K562 (cell line): ENCODE results near the gene MAP3K4. TPM values are rescaled to one million over a fixed set of nuclear protein-coding genes. Genes with fewer than 3 reads are reported as not detected.

ENCODE experiments used
- ATAC-seq: fragments of 200-7000 bp; cut with Tn5 transposase; 3 replicates; pipeline ENCODE4 v1.9.1; 2020; ENCODE audit warnings: moderate library complexity
- BruUV-seq: library from RNA; stranded (reverse); fragments of 400-500 nt; replicated peaks from 2 replicates; lab custom pipeline; 2021; lab: Mats Ljungman, UMichigan
- CTCF ChIA-PET: fragments of 300-600 bp; formaldehyde crosslinking; extraction: SDS; loops from one replicate; lab custom pipeline; 2021; ENCODE audit warnings: low intra/inter-chr PET ratio; lab: Yijun Ruan, JAX
- POLR2A ChIA-PET: fragments of 300-600, 350-650 bp; sonication (Branson Sonifier 250); formaldehyde crosslinking; extraction: SDS; loops from one replicate; lab custom pipeline; 2021; ENCODE audit warnings: antibody characterized with exemption, inconsistent platforms; lab: Yijun Ruan, JAX
- DNase-seq, 4 experiments: peaks; one replicate each; pipeline versions ENCODE4 v3.0.0 to v3.0.0-alpha.2; 2011 to 2018; ENCODE audit warnings: low spot score in 3 of 4, mixed read lengths in 3 of 4; ENCODE audit errors: extremely low read depth in 1 of 4
- FAIRE-seq: peaks from 2 replicates; lab custom pipeline; 2011; peaks lifted over from hg19 to GRCh38; lab: Jason Lieb, UNC
- H2AFZ ChIP-seq: 2 replicates; pipeline ENCODE4 v1.6.0; 2011; ENCODE audit warnings: low read depth, low read length, control low read depth, inconsistent platforms
- H3K27ac ChIP-seq: fragments of 200-600 bp; 3 replicates; pipeline ENCODE4 v1.8.0; 2011; ENCODE audit warnings: low read depth, mild to moderate bottlenecking, control low read depth, inconsistent platforms, low read length, moderate library complexity, mixed read lengths; ENCODE audit errors: extremely low read depth
- H3K27me3 ChIP-seq, 2 experiments: fragments of 300-600 bp in 1 of 2; 2 replicates in 1 of 2; 3 replicates in 1 of 2; pipeline versions ENCODE4 v1.6.0 to v1.8.0; 2011; ENCODE audit warnings: inconsistent platforms in 2 of 2, low read length in 2 of 2, mild to moderate bottlenecking in 1 of 2, mixed read lengths in 1 of 2, moderate library complexity in 1 of 2; ENCODE audit not compliant: control insufficient read depth in 2 of 2, insufficient read depth in 2 of 2
- H3K36me3 ChIP-seq: fragments of 300-600 bp; 3 replicates; pipeline ENCODE4 v1.8.0; 2011; ENCODE audit warnings: mild to moderate bottlenecking, low read length, inconsistent platforms; ENCODE audit not compliant: control insufficient read depth, insufficient read depth
- H3K4me1 ChIP-seq, 2 experiments: fragments of 200-600 bp in 1 of 2; replicated peaks in 1 of 2; 2 replicates in 1 of 2; 3 replicates in 1 of 2; pipeline versions ENCODE4 v1.5.1 to v1.8.0; 2011; ENCODE audit warnings: inconsistent platforms in 2 of 2, low read length in 2 of 2, mild to moderate bottlenecking in 1 of 2, mixed read lengths in 1 of 2, moderate library complexity in 1 of 2; ENCODE audit not compliant: control insufficient read depth in 2 of 2, insufficient read depth in 2 of 2
- H3K4me2 ChIP-seq: 2 replicates; pipeline ENCODE4 v1.6.1; 2011; ENCODE audit warnings: low read length, control low read depth, inconsistent platforms, mixed read lengths; ENCODE audit not compliant: insufficient read depth
- H3K4me3 ChIP-seq: fragments of 200-600 bp; sonication (generic), shearing (Covaris generic); 2 replicates; pipeline ENCODE4 v1.5.1; 2016; ENCODE audit warnings: control low read depth, inconsistent platforms
- H3K79me2 ChIP-seq: fragments of 200-600 bp; 3 replicates; pipeline ENCODE4 v1.8.0; 2011; ENCODE audit warnings: low read length, inconsistent platforms; ENCODE audit not compliant: control insufficient read depth, insufficient read depth
- H3K9ac ChIP-seq, 2 experiments: 2 replicates each; pipeline versions ENCODE4 v1.6.0 to v1.6.1; 2011; ENCODE audit warnings: low read depth in 2 of 2, low read length in 2 of 2, control low read depth in 1 of 2, inconsistent platforms in 1 of 2, mild to moderate bottlenecking in 1 of 2, mixed read lengths in 1 of 2; ENCODE audit not compliant: insufficient read depth in 1 of 2
- H3K9me1 ChIP-seq: one replicate; pipeline ENCODE4 v1.6.0; 2011; ENCODE audit warnings: inconsistent platforms, mild to moderate bottlenecking, low read length, moderate library complexity; ENCODE audit not compliant: control insufficient read depth, insufficient read depth
- H3K9me3 ChIP-seq: replicated peaks from 2 replicates; pipeline ENCODE4 v1.5.1; 2011; ENCODE audit warnings: low read depth, low read length, inconsistent platforms; ENCODE audit not compliant: control insufficient read depth, insufficient read depth
- H4K20me1 ChIP-seq: replicated peaks from 2 replicates; pipeline ENCODE4 v1.6.1; 2011; ENCODE audit warnings: low read length, inconsistent platforms, mixed read lengths; ENCODE audit not compliant: control insufficient read depth, insufficient read depth
- ASH1L ChIP-seq: fragments of 450-650 bp; IDR thresholded peaks from 2 replicates; pipeline ENCODE4 v1.6.1; 2018; ENCODE audit warnings: borderline replicate concordance, mild to moderate bottlenecking, low read depth; ENCODE audit not compliant: partially characterized antibody
- PKNOX1 ChIP-seq: fragments of 450-650 bp; IDR thresholded peaks from 2 replicates; pipeline ENCODE4 v1.6.1; 2016
- ZBTB8A ChIP-seq: fragments of 450-650 bp; IDR thresholded peaks from 2 replicates; pipeline ENCODE4 v1.6.1; 2018; ENCODE audit warnings: mild to moderate bottlenecking, moderate library complexity; ENCODE audit not compliant: partially characterized antibody
- ZC3H8 ChIP-seq: fragments of 450-650 bp; IDR thresholded peaks from 2 replicates; pipeline ENCODE4 v1.6.1; 2017
- ZNF316 ChIP-seq: fragments of 450-650 bp; IDR thresholded peaks from 2 replicates; pipeline ENCODE4 v1.6.1; 2016
- WGBS: fragments of 100-300 bp; shearing (Covaris generic); methylation state at CpG from one replicate; pipeline ENCODE4 v1.1.6; 2016; ENCODE audit warnings: low coverage, mixed read lengths; ENCODE audit not compliant: insufficient coverage; ENCODE audit errors: missing lambda C conversion rate; 5-methylcytosine and 5-hydroxymethylcytosine counted together
- in situ Hi-C: fragments of 300-500 bp; cut with MboI; formaldehyde crosslinking; loops from 4 replicates; pipeline ENCODE4 v1.15.0; 2018; ENCODE audit warnings: inconsistent platforms, mixed read lengths
- intact Hi-C: fragments of 100-400 bp; cut with micrococcal nuclease; formaldehyde crosslinking; loops from 2 replicates; pipeline ENCODE4 v1.14.2; 2022
- polyA plus RNA-seq, 8 experiments: library from polyadenylated mRNA; depleted of rRNA in 4 of 8; stranded (reverse) in 5 of 8; unstranded in 3 of 8; fragments of >200 nt; fragmentation: Nextera tagmentation in 2 of 8; fragmentation: Illumina TruSeq in 1 of 8; extraction: Ambion mirVana in 2 of 8; extraction: Trizol in 1 of 8; gene quantifications; 2 replicates each; pipeline versions ENCODE4 v1.2.1 to v1.2.3, GENCODE V29; 2011 to 2014; ENCODE audit warnings: inconsistent platforms in 1 of 8, missing spikeins in 1 of 8
- total RNA-seq, 7 experiments: library from RNA; depleted of rRNA in 6 of 7; stranded (reverse); fragments of >200 nt in 6 of 7; fragmentation: Illumina TruSeq in 2 of 7; extraction: Trizol in 2 of 7; gene quantifications; 2 replicates each; pipeline versions ENCODE4 v1.2.1 to v1.2.3, GENCODE V29; 2011 to 2021; ENCODE audit warnings: low replicate concordance in 1 of 7
- TF ChIP-seq, protein P1 (sequence below): fragments of 450-650 bp; formaldehyde crosslinking; IDR thresholded peaks from 2 replicates; pipeline ENCODE4 v1.4.0; 2020; ENCODE audit warnings: mild to moderate bottlenecking, moderate library complexity
- TF ChIP-seq, protein P2 (sequence below), 2 experiments: fragments of 450-650 bp in 1 of 2; sonication (generic) in 1 of 2; formaldehyde crosslinking in 1 of 2; IDR thresholded peaks in 1 of 2; conservative IDR thresholded peaks in 1 of 2; 2 replicates each; pipeline versions ENCODE4 v1.6.1 to v1.8.1; 2016 to 2023; ENCODE audit warnings: mild to moderate bottlenecking in 2 of 2, moderate library complexity in 2 of 2, inconsistent platforms in 1 of 2, missing genetic modification reagents in 1 of 2

Gene MAP3K4
- total and polyA plus RNA-seq, 9 of the 15 experiments (the other 6 are each of a cell fraction or from before 2014, with no cell fraction given): 21.0 to 77.2 (median 48.9) TPM

DNA sequence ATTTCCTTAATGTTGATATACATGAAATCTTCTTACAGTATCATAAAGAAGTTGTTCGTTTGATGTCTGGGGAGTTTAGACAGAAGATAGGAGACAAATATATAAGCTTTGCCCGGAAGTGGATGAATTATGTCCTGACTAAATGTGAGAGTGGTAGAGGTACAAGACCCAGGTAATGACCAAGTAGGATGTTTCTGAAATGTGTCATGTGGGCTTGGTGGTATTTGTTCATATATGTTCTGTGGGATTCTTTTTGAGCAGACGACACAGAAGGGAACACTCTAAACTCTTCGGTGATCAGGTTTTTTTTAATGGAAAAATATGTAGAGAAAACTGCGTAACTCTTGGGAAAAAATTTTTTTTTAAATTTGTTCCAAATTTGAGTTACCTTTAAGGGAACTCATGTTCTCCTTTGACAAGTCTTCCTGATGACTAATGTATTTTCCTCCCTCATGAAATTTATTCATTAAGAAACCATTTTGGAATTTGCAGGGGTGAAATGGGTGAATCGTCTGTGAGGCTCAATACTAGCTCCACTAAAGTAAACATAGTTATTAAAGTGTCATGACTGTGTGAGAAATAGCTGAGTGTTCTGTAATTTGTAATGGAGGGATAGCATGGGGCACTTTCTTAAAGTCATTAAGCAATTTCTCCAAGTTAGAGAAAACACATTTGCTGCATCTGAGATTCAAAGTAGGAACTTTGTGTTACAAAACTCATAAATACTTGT, 100.6 kb downstream of the MAP3K4 start:
- TF ChIP-seq ZBTB8A (peak; percentile 32), ZNF316 (peak; percentile 45), ASH1L (no peak)
- no peaks in the 10 kb centered on the region for H3K4me1 ChIP-seq
- H3K9ac ChIP-seq: no peak overlapping the region
- POLR2A ChIA-PET: interaction anchor here (0.6 kb wide), 1 partner anchor 593 kb away, joined by 3 read pairs; no protein-coding TSS in a partner anchor
- no TSS peak for BruUV-seq
- intact Hi-C loops: loop anchor here (10.0 kb wide), 1 partner anchor 357 kb away; no protein-coding TSS in a partner anchor
- FAIRE-seq: no peak
- CTCF ChIA-PET: no interaction called here
- 88% methylated on average over 6 of the region's 6 CpGs for WGBS
- H3K27me3 ChIP-seq: no peaks in the 10 kb centered on the region
- no peak overlapping the region for H3K27ac ChIP-seq
- no peak overlapping the region for H2AFZ ChIP-seq
- H3K4me2 ChIP-seq: no peak overlapping the region
- H3K4me3 ChIP-seq: no peak overlapping the region
- no peaks in the 10 kb centered on the region for H4K20me1 ChIP-seq
- DNase-seq: no peak
- peaks cover 93% of the 10 kb centered on the region for H3K36me3 ChIP-seq
- H3K9me1 ChIP-seq: no peaks in the 10 kb centered on the region
- H3K9me3 ChIP-seq: no peaks in the 10 kb centered on the region
- in situ Hi-C loops: no loop called here
- ATAC-seq: no peak
- no peaks in the 10 kb centered on the region for H3K79me2 ChIP-seq

- CTCF ChIA-PET: no interaction called here
- no peaks in the 10 kb centered on the region for H3K79me2 ChIP-seq
- no peak overlapping the region for H3K27ac ChIP-seq
- in situ Hi-C loops: no loop called here
- no peaks in the 10 kb centered on the region for H3K9me3 ChIP-seq
- ATAC-seq (peak; percentile 47; the same call in 1 of the 3 replicates), DNase-seq (peak in 1 of 4 experiments; percentile 42), FAIRE-seq (no peak)
- H3K36me3 ChIP-seq: peaks cover 91% of the 10 kb centered on the region
- intact Hi-C loops: loop anchor here (10.0 kb wide), 1 partner anchor 360 kb away; no protein-coding TSS in a partner anchor
- no peak overlapping the region for H3K4me3 ChIP-seq
- 0 out of 5 replicates have a peak, but pooled peaks cover 0 to 3% of the 10 kb centered on the region in 2 experiments for H3K4me1 ChIP-seq
- H2AFZ ChIP-seq: no peak overlapping the region
- no TSS peak for BruUV-seq
- H3K9ac ChIP-seq: no peak overlapping the region
- no peaks in the 10 kb centered on the region for H4K20me1 ChIP-seq
- POLR2A ChIA-PET: no interaction called here
- WGBS: 81% methylated on average over 5 of the region's 5 CpGs
- H3K9me1 ChIP-seq: no peaks in the 10 kb centered on the region
- H3K4me2 ChIP-seq: no peak overlapping the region
- H3K27me3 ChIP-seq: no peaks in the 10 kb centered on the region
- TF ChIP-seq, protein P1, sequence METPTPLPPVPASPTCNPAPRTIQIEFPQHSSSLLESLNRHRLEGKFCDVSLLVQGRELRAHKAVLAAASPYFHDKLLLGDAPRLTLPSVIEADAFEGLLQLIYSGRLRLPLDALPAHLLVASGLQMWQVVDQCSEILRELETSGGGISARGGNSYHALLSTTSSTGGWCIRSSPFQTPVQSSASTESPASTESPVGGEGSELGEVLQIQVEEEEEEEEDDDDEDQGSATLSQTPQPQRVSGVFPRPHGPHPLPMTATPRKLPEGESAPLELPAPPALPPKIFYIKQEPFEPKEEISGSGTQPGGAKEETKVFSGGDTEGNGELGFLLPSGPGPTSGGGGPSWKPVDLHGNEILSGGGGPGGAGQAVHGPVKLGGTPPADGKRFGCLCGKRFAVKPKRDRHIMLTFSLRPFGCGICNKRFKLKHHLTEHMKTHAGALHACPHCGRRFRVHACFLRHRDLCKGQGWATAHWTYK (CRISPR knock-in tag): no peak
- no peak for TF ChIP-seq PKNOX1
- TF ChIP-seq ZC3H8: no peak
- TF ChIP-seq, protein P2, sequence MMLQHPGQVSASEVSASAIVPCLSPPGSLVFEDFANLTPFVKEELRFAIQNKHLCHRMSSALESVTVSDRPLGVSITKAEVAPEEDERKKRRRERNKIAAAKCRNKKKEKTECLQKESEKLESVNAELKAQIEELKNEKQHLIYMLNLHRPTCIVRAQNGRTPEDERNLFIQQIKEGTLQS (IDR thresholded peaks at IDR 0.05): peak; percentile 56
- TF ChIP-seq, protein P2 (CRISPR knock-in tag; conservative IDR thresholded peaks at IDR 0.05): no peak
These were observed 103.4 kb downstream of the MAP3K4 start for GRCh38 chr6:161094955-161095354.
